NOMO-1 (cell line): ENCODE data around the gene COL5A1.

Experiments used
- DNase-seq, 2 experiments: peaks; one replicate each; lab custom pipeline; 2025; ENCODE audit not compliant: unreplicated experiment in 2 of 2; lab: John Stamatoyannopoulos, UW

The COL5A1 gene

GRCh38 chr9:134723037-134723436 is 81.4 kb downstream of the COL5A1 start:
- DNase-seq: no peak

- DNase-seq: peak in 1 of 2 experiments; percentile 8
These were observed 82.0 kb downstream of the COL5A1 start for GRCh38 chr9:134723491-134724190.

- no peak for DNase-seq
These were observed 82.8 kb downstream of the COL5A1 start for GRCh38 chr9:134724202-134724911.

GRCh38 chr9:134724912-134725604 is 83.5 kb downstream of the COL5A1 start:
- DNase-seq: no peak

GRCh38 chr9:134725605-134725940 is 84.0 kb downstream of the COL5A1 start:
- DNase-seq: peak; percentile 49 to 68

GRCh38 chr9:134726026-134726721 is 84.6 kb downstream of the COL5A1 start:
- DNase-seq: no peak

- DNase-seq: no peak
These were observed 85.1 kb downstream of the COL5A1 start for GRCh38 chr9:134726722-134727034.

- no peak for DNase-seq
These were observed 86.6 kb downstream of the COL5A1 start for GRCh38 chr9:134728021-134728795.

GRCh38 chr9:134728801-134729495 is 87.3 kb downstream of the COL5A1 start:
- DNase-seq: no peak

- DNase-seq: no peak
These were observed 88.6 kb downstream of the COL5A1 start for GRCh38 chr9:134730011-134730760.

GRCh38 chr9:134730761-134731496 is 89.3 kb downstream of the COL5A1 start:
- DNase-seq: no peak

- DNase-seq: no peak
These were observed 90.1 kb downstream of the COL5A1 start for GRCh38 chr9:134731497-134732391.

GRCh38 chr9:134732392-134733110 is 90.9 kb downstream of the COL5A1 start:
- DNase-seq: no peak

- DNase-seq: no peak
These were observed 92.1 kb downstream of the COL5A1 start for GRCh38 chr9:134733480-134734232.

- no peak for DNase-seq
These were observed 92.7 kb downstream of the COL5A1 start for GRCh38 chr9:134734270-134734669.

- no peak for DNase-seq
These were observed 94.0 kb downstream of the COL5A1 start for GRCh38 chr9:134735441-134736175.
